Measurements from ENCODE around the gene RMRP.

GRCh38 chr9:35636135-35636876 is 21.5 kb downstream of the RMRP start:
- no peak for TF ChIP-seq CTCF (IDR thresholded peaks at IDR 0.05; ENCODE audit: low read depth, low read length)
- no peak for TF ChIP-seq POLR2A (IDR thresholded peaks at IDR 0.05; ENCODE audit: extremely low read depth, insufficient read length)
- no peak for TF ChIP-seq MAX (IDR thresholded peaks at IDR 0.05; ENCODE audit: low read depth, low read length)
- no peak for TF ChIP-seq MYC (IDR thresholded peaks at IDR 0.05; ENCODE audit: low read depth, low read length)
